ENCODE data around the gene EPB41L4B.

EPB41L4B gene

DNA sequence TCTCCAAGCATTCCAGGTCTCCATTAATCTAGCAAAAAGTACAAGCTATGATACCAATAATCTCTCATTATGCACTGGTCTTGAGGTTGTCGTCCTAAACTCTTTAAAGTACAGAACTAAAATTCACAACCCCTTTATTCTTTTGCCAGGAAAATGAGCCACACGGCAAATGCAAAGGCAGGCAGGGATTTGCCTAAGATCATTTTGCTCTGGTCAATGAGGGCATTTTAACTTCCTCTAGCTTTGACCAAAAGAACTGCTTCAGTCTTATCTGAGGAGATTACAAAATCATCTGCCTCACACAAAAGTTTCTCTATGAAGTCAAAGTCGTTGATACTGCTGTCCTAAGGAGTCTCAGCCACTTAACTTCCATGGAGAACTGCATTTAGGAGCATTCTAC, 51.8 kb downstream of the EPB41L4B start:
- DNase-seq, result no peak

DNA sequence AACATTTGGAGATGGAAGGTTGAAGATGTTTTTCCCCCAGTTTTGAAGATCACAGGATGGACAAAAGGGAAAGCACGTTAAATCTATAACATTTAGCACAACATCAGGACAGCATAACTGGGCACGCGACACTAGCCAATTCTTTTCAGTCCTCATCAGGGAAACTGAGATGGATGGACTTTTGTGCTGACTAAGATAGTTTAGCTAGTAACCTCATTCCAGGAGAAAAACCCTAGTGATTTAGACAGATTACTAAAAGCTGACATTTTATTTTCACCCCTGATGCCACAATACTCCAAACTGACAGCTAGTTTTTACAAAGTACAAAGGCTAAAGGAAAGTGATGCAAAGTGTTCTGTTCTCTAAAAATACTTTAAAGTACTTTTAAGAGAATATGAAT, 53.3 kb downstream of the EPB41L4B start:
- DNase-seq, result no peak

DNA sequence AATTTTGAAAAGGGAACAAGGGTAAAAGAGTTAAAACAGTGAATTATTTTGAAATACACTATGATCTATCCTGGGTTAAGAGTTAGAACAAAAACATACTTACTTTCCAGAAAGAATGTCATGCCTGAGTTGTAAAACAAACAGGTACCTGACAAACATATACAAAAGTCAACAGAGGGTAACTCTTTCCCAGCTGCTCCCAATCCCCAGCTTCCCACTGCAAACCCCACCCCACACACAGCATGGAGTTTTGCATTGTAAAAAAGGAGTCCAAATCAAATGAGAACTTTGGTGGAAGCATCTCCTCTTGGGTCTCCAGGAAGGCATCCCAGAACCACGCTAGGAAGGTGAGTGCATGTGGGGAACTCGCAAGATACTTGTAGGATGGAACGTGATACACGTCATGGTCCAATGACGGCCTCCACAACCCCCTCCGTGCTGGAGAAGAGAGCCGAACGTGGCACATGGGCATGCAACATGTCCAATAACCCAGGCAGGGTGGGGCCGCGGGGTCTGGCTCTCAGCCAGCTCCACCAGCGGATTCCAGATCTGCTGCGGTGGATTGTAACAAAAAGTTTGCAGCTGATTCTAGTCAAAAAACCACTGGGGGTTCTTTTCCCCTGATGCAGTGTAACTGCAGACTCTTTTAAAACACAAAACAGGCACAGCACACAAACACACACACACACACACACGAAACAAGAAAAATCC, 55.8 kb downstream of the EPB41L4B start:
- DNase-seq, result no peak

DNA sequence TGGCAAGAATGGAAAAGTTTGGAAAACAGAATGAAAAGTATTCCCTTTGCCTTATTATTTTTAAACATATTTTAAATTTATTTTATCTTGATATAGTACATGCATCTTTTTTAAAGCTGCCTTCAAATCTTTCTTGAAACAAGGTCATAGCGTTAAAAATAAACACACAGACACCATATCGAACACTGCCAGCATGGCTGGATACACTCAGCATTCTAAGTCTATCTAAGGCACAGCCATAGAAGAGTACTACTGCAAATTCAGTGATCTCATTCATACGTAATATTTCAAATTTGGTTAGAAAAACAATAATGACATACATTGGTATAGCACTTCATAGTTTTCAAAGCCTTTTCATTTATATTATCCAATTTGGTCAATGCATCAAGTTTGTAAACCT, 57.5 kb downstream of the EPB41L4B start:
- DNase-seq, result no peak

DNA sequence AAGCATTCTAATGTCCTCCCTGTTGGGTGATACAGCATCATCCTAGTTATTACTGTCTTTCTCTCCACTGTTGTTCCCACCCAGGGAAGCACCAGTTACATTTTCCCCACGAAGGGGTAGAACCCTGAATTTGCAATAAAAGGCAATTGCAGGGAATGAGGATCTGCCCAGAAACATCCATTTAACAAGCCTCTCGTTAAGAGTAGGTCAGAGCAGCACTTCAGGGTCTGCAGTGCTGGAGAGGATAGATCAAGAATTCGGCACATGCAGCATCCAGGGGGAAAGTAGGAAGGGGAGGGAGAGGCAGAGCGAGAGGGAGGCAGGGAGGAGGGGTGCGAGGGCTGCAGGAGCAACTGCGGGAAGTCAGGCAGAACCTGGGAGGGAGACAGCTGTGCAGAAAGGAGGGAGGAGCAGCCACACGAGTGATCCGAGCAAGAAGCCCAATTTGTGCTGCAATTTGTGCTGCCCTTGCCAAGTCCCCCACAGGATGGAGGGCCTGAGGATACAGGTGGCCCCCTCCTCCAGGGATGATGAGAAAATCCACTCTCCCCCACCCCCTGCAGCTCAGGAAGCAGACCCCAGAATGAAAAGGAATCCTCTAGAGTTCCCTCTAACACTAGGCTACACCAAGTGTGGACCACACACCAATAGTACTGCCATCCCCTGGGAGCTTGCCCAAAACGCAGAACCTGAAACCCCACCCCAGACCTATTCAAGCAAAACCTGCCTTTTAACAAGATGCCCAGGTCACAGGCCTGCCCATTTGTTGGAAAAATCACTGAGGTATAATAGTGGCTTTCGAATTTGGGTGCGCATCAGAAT, 62.2 kb downstream of the EPB41L4B start:
- DNase-seq, result no peak

DNA sequence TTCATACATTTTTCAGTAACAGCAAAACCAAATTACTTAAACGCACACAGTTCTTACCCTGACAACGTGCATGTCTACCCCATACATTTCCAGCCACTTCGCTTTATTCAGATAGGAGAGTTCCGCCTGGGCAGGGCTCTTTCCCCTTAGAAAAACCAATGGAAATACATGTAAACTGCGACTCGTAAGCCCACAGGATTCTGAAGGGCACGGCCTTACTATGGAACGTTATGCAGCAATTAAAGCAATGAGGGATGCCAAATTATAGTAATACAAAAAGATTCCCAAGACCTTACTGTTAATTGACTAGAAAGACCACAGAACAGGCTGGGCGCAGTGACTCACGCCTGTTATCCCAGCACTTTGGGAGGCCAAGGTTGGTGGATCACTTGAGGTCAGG, 64.5 kb downstream of the EPB41L4B start:
- DNase-seq, result no peak

DNA sequence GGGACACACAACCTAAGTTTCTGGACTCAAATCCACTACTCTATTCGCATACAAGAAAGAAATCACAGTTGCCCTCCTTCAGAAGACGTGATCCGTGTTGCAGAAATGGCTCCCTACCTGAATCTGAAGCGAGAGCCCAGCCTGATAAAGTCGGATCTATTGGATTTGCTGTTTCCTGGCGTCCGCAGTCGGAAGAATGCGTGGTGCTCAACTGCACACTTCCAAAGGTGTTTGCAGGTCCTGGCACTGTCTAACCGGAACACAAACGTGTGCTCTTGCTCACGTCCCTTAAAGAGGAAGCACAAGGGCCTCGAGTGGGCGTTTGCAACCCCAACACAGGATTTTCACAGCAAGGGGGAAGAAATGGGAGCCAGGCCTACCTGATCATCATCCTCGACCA, 65.5 kb downstream of the EPB41L4B start:
- no peak for DNase-seq

DNA sequence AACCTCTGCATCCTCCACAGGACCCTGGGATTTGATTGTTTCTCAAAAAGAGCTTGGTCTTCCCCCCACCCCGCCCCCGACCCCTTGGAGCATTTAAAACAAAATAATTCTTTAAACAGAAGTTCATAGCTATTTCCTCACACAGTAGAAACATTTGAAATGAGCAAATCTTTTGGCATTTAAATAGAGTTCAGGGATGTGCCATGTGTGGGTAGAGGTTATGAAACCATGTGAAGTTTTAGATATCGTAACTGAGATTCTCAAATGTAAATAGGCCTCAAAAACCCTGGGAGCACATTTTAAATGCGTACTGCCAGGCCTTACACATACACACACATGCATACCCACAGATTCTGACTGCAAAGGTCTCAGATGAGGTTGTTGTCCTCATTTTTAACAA, 66.5 kb downstream of the EPB41L4B start:
- no peak for DNase-seq

DNA sequence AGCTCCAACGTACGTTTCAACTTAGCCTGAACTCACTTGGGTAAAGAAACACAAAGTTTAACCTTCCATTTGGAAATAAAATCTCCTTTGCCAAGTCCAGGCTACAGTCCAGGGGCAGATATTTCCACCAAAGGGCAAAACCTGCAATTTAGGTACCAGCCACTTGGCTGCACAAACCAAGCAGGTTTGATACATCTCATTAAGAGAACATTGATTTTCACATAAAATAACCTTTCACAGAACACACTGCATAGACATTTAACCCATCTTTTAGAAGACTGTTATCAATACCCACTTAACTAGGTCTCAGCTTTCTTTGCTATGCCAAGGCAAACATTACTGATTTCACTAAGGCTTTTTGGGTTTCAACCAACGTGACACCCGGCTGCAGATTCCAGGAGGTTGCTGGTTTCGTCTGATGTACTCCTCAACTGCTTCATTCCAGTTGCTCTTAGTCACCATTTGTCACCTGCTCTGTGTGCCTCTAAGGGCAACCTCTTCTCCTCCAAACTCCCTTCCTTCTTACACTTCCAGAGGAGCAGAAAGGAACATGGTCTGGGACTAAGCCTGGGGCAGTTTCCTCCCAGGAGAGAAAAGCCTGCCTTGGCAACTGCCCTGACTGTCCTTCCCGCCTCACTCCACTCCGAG, 67.1 kb downstream of the EPB41L4B start:
- no peak for DNase-seq

DNA sequence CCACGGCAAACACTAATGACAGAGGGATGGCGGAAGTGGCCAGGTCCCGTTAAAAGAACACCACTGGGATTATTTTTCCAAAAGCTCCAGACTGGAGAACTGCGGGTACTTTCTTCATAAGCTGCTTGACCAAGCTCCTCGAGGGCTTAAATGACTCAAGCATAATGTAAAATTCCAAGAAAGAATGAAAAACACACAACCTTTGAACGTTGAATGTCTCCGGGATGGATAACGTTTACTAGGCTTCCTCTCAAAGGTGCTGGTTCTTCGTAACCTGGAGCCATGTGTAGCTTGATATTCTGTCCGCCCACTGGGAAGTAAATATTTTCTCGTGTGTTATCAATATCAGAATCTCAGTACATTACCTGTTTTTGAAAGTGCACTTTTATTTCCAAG, 67.6 kb downstream of the EPB41L4B start:
- no peak for DNase-seq

DNA sequence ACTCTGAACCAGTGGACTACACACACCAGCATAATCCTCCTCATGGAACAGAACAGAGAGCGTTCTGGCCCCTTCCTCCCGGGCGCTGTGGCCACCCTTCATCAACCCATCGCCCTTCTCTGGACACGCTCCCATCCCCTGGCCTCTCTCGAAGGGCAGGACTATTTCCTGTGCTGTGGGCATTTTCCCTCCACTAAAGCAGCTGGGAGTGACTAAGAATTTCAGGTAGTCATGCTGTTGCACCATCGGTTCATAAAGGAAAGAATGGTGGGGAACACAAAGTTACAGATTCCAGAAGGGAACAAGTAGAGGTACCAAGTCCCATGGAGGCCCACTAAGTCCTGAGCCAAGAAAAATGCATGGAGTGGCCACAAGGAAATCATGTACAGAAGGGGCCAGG, 68.6 kb downstream of the EPB41L4B start:
- DNase-seq, result no peak

DNA sequence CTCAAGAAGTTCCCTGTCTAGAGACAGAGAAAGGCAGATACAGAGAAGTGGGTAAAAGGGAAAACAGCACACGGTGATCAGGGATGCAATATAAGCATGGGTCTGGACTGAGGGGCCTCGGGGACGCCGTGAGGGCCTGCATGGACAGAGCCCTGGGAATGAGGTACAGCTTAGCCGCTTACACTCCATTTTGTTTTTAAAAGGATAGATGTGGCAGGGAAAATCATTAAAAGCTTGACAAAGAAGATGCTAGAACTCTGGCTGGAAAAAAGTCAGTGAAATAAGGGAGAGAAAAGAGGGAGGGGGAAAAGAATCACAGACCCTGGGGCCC, 69.1 kb downstream of the EPB41L4B start:
- DNase-seq, result no peak

DNA sequence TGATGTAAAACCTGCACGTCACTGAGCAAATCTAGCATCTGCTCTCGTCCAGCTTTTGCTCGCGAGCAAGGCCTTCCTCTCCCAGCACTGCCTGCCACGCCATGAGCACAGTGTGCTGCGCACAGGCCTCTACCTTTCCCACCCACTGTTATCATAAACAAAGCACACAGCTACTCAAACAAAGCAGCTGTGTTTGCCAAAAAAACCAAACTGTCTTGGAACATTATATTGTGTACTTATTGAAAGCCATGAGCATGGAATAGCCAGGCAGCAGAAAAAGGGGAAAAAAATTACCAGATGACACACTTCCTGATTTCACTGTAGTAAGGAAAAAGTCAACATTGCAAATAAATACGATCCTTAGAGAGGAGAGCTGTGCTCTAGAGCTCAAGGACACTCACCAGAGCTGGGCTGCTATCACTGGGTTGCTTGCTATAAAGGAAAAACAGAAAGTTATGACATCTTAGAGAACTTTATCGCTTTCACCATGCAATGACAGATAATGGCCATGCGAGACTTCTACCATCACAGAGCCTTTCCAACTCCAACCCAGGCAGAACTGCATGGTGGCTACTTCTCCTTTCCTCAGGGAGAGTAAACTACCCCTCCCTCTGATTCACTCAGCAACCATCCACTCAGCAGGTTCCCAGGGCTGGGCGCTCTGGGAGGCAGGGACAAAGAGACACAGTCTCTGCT, 69.6 kb downstream of the EPB41L4B start:
- no peak for DNase-seq

DNA sequence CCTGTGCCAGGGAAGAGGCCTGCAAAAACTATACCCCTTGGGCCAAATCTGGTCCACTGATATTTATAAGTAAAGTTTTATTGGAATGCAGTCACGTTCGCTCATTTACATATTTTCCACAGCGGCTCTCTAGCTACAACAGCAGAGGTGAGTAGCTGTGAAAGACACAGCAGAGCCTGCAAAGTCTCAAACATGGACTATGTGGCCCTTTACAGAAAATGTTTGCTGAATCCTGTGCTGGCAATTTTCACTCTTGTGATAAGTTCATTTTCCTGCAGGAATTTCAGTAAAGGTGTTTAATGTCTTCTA, 70.1 kb downstream of the EPB41L4B start:
- no peak for DNase-seq

DNA sequence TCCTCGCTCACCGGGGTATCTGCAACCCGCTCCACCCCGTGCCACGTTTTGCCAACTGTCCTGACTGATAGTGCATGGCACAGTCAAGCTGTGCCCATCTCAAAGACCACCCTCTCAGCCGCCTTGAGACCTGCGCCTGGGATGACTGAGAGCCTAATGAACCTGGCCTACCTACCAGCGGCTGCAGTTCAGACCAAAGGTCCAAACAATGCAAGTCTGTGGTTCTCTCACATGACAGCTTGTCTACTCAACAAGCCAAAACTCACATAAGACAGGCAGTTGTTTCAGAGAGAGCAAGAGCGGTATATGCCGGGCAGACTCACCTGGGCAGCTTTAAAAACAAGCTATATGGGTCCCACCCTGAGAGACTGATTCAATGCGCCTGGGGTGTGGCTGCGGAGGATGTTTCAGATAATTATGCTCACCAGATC, 70.5 kb downstream of the EPB41L4B start:
- DNase-seq, result no peak

DNA sequence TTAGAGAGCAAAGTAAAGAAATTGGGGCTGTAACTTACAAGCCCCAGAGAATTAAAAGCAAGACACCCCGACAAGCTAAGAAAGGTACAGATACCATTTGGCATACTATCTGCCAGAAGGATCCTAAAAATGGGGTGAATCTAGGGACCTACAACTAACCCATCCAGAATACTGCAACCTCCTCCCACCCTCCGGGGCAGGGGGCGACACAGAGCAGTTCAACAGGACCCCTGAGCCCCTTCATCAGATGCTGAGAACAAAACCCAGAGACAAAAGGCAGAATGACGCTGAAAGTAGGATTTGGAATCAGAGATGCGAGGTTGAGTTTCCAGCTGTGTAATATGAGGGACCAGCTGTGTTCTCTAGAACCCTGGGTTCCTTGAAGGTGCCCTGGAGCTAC, 71.2 kb downstream of the EPB41L4B start:
- DNase-seq, result no peak

DNA sequence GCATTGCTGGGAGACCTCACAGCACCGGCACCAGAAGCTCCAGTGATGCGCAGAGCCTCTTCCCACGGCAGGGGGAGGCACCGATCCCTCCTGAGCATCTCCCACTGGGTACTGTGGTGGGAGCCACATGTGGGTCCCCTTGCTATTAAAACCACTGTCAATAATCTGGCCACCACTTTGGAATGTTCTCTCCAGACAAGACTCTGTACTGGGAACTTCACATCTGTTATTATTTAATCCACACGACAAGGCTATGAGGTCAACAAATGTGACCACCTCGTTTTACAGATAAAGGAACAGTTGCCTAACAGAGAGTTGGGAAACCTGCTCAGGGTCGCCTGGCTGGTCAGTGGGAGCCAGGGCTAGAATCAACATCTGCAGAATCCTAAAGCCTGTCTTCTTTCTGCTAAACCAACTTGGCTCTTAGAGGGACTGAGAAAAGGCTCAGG, 72.7 kb downstream of the EPB41L4B start:
- no peak for DNase-seq

DNA sequence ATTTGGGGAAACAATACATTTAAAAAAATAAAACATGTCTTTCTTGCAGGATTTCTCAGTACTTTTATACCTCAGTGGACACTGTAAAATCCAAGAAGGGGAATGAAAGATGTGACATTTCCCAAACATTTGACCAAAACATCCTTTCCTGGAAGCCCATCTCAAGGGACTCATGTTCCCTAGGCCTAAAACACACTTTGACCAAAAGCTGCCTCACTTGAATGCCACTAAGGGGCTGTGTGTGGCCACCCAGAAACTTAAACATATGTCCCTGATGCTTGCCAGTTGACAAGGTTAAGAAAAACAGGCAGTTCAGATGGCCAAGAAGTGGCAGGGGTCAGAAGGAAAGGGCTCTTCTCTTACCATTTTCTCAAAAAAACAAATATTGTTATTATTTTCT, 73.6 kb downstream of the EPB41L4B start:
- DNase-seq, result no peak

DNA sequence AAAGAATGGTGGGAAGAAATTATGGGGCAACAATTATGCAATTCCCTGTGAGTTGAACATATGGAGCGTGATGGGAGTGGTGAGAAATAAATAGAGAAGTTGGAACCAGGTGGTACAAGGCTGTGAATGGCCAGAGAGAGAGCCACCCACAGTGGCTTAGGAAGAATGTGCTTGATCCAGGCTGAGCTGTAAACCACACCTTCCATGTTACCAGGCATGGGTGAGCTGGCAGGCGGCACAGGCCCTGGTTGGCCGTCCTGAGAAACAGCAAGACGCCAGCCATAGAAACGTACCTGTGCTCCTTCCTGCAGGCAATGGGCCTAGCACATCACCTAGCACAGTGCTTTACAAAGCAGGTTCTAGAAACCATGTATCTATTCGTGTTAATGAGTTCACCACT, 74.3 kb downstream of the EPB41L4B start:
- no peak for DNase-seq

DNA sequence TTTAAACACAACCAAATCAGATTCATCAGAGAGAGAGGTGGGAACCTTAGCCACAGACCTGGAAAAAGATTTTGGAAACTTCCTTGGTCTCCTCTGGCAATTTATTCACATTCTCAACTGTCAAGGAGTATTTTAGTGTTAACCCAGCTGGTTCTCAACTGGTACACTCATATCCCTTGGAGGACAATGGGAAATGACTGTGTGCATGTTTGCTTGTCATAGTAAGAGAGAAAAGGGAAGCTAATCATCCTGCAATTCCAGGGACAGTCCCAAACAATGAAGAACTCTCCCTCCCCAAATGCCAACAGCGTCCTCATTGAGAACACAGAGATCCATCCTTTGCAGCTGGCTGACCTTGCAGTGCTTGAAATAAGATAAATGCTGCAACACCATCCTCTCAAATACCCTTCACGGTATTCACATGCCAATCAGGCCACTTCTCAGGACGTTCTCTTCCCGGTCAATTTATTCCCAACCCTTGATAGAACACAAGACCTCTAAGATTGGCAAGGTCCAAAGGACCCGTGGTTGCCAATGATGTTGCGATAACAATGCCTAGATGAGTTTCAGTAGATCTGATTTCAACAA, 75.5 kb downstream of the EPB41L4B start:
- no peak for DNase-seq

DNA sequence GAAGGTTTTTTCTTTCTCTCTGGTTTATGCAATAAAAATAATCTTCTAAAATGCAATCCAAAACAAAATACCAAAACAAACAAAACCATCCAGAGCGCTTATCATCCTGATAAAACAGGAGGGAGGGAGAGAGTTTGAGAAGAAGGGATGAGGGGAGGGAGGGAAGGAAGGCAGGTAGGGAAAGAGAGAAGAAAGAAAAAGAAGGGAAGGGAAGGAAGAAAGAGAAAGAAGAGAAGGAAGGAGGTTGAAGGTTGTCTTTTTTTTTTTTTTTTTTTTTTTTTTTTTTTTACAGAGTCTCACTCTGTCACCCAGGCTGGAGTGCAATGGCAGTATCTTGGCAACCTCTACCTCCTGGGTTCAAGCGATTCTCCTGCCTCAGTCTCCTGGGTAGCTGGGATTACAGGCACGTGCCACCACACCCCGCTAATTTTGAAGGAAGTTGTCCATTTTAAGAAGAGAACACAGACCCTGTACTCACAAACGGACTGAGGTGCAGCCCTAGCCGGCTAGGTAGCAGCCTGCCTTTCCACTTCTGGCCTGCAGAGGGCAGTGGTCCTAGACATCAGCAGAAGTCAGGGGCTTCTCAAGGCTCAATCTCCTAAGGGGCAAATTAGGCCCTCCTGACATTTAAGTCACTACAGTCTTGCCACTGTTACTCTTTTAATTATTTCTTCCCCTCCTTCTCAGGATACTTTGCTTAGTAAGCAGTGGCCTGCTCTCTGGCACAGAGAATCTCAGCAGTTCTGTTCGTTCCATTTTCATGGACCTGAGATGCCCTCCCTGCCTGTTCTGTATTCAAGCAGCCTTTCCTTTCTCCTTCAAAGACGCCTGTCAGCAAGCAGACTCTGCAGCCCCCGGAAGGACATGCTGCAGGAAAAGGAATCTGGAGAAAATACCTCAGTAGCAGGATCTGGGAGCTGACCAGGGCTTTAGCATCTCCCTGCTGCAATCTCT, 76.4 kb downstream of the EPB41L4B start:
- DNase-seq, result peak; percentile 45

DNA sequence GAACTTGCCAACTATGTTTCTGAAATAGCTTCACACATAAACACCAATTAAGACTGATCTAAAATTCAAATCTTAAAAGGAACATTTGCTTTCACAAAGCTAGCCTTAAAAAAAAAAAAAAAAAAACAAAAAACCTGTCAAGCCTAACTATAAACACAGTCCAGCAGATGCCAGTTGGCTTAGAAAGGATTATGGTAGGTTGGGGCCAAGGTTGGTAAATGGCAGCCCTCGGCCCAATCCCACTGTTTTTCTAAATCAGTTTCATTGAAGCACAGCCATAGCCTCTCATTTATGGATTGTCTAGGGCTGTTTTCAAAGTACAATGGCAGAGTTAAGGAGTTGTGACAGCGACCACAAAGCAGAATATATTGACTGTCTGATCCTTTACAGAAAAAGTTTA, 78.1 kb downstream of the EPB41L4B start:
- no peak for DNase-seq
